Putamen (tissue), 1 donor: ENCODE data around the gene PDE4B.
"Not testable (repeated sequence)": the region's sequence is repeated elsewhere in the genome, so short reads cannot be mapped to it uniquely, and the experiment has no call there.

Experiments used
- DNase-seq: peaks from one replicate; pipeline ENCODE4 v3.0.0-alpha.2; 2016; ENCODE audit warnings: low spot score

PDE4B gene

DNA sequence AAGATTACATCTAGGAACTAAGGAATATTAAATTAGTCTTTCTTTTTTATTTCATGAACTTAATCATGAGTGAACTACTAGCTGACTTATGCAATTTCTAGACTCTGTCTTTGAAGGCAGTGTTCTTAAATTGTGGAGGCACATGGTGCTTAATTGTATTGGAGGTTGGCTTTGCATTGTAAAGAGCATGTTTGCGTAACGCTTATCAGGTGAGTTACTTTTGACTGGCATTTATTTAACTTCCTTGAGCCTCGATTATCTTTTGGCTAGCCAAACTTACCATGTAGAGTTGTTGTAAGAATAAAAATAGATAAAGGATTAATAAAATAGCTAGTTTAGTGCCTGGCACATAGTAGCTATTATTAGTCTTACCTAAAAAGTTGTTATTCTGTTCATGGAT, 262.4 kb downstream of the PDE4B start:
- DNase-seq = peak; percentile 18

DNA sequence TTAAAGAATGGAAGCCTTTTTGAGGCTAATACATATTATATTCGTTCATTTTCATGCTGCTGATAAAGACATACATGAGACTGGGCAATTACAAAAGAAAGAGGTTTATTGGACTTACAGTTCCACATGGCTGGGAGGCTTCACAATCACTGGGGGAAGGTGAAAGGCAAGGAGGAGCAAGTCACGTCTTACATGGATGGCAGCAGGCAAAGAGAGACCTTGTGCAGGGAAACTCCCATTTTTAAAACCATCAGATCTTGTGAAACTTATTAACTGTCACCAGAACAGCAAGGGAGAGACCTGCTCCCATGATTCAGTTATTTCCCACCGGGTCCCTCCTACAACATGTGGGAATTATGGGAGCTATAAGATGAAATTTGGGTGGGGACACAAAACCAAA, 264.8 kb downstream of the PDE4B start:
- DNase-seq = not testable (repeated sequence)

DNA sequence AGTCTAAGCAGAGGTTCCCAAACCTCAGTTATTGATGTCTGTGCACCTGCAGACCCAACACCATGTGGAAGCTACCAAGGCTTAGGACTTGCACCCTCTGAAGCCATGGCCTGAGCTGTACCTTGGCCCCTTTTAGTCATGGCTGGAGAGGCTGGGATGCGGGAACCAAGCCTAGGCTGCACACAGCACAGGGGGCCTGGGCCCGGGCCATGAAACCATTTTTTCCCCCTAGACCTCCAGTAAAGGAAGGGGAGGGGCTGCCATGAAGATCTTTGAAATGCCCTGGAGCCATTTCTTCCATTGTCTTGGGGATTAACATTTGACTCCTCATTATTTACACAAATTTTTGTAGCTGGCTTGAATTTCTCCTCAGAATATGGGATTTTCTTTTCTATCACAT, 265.9 kb downstream of the PDE4B start:
- no peak for DNase-seq

- not testable (repeated sequence) for DNase-seq
These were observed 274.5 kb downstream of the PDE4B start for GRCh38 chr1:66067219-66067618.

- no peak for DNase-seq
These were observed 277.5 kb downstream of the PDE4B start for GRCh38 chr1:66069976-66070876.

DNA sequence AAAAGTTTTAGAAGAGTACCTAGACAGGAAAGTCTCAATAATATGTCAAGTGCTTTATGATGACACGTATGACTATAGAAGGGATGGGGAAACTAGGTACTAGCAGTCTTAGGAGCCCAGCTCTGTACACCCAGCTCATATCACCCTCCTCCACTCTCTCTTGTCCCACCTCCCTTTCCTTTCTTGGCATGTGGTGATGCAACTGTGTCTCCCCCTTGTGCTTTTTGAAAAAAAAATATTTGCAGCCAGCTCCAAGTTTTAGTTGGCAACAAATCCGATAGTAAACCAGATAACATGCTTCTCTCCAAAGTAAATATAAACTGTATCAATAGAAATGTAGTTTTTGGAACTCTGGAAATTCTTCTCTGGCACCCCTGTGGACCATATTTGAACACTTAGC, 280.7 kb downstream of the PDE4B start:
- no peak for DNase-seq

DNA sequence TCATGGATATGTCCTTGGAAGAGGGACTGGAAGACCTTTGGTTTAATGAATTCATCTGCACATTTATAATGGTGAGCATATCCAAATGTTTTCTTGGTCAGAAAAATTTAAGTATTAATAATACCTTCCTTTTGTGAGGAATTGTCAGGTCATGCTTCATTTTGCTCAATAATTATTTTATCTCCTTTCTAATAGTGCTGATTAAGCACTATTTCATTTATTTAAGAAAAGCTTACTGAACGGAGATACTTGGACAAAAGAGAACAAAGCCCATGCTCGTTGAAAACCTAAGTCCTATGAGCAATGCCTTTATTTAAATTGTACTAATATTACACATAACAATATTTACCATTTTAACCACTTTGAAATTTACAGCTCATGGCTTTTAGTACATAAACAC, 281.5 kb downstream of the PDE4B start:
- DNase-seq = no peak

- DNase-seq = no peak
These were observed 285.7 kb downstream of the PDE4B start for GRCh38 chr1:66078412-66078811.

- no peak for DNase-seq
These were observed 290.3 kb downstream of the PDE4B start for GRCh38 chr1:66083003-66083402.

GRCh38 chr1:66084442-66084841, 291.7 kb downstream of the PDE4B start:
- no peak for DNase-seq

DNA sequence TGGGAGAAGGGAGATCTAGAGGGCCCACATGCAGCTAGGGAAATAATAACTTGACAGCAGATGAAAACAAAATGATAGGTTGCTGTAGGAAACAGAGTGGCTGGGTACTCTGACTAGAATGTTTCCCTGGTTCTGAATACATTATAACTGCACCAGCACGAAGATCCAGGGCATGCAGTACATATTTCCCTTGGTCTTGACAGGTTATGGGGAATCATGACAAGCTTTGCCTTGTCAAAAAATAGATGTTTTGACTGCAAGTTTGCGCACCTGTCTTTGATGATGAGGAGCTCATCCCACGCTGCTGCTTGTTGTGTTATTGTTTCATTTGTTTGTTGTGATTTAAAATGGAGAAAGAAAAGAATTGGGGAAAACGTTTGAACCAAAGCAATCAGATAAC, 292.9 kb downstream of the PDE4B start:
- DNase-seq = no peak

- DNase-seq = no peak
These were observed 296.1 kb downstream of the PDE4B start for GRCh38 chr1:66088787-66089186.

GRCh38 chr1:66090859-66091457, 298.3 kb downstream of the PDE4B start:
- no peak for DNase-seq

DNA sequence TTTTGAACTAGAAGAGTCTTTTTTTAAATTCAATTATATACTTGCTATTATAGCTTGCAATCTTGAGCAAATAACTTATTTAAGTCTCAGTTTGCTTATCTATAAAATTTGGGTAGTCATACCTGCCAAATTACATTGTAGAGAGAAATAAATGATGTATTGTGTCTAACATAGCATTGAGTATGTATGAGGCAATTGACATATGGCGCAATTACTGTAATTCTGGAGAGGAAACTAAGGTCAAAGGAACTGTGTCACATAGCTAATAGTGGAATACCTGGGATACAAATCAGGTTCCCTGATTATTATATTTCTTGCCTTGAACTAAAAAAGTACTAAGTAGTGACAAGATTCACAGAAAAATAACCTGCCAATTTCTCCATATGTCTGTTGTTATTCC, 302.5 kb downstream of the PDE4B start:
- DNase-seq = no peak

- not testable (repeated sequence) for DNase-seq
These were observed 308.3 kb downstream of the PDE4B start for GRCh38 chr1:66100959-66101358.

- DNase-seq = not testable (repeated sequence)
These were observed 311.4 kb downstream of the PDE4B start for GRCh38 chr1:66104076-66104475.

DNA sequence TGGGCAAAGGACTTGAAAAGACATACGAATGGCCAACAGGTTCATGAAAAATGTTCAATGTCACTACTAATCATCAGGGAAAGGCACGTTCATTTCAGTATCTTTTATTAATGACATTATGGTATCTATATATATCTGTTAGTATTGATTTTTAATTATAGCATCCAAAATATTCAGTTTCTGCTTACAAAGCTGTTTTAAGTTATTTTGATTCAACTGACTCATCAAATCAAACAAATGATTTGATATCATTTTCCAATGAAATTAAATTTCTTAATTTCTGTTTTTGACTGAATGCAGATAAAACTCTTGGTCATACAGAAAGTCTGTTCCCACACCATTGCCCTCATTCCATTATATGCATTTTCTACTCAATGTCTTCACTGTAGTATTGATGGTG, 315.9 kb downstream of the PDE4B start:
- DNase-seq = no peak

DNA sequence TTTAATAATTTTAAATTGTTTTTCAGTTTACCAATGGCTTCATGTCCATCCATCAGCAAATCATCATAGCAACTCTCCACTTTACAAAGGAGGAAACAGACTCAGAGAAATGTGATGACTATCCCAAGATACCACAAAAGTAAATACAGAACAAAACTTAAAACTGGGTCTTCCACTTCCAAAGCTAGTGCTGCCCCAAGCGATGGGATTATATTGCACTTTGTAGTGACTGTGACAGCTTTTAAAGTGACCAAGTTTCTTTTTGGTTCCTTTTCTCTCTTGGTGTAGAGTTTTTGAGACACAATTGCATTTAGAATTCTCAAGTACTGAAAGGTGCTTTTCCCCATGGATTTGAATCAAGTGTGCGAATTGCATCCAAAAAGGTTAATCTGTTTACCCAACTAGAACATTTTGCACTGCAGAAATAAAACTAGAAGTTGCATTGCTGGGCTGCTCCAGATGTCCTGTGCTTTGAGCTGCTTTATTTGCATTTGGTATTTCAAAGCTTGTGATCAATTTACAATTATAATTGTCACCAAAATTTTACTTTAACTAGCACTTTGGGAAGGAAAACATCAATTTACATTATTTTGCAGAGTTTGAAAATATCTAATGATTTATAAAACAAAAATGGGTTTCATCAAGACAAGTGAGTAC, 320.2 kb downstream of the PDE4B start:
- no peak for DNase-seq

DNA sequence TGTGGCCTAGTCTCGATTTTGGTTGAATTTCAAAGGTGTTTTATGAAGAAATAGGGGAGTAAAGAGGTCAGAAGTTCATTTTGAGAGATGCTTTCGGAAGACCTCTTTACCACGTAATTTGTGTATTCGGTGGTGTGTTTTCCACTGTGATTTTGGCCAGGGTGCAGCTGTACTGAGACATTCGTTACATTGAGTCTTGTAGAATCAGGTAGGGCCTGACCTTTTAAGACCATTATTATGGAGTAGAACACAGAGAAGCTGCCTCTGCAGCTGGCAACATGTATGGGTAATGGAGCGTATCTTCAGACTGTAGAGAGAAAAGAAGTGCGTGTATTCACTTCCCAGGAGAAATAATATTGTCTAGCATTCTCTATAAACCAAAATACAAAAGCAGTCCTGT, 326.5 kb downstream of the PDE4B start:
- no peak for DNase-seq

- DNase-seq = no peak
These were observed 332.0 kb downstream of the PDE4B start for GRCh38 chr1:66124670-66125069.

GRCh38 chr1:66128641-66129040, 335.9 kb downstream of the PDE4B start:
- DNase-seq = not testable (repeated sequence)

DNA sequence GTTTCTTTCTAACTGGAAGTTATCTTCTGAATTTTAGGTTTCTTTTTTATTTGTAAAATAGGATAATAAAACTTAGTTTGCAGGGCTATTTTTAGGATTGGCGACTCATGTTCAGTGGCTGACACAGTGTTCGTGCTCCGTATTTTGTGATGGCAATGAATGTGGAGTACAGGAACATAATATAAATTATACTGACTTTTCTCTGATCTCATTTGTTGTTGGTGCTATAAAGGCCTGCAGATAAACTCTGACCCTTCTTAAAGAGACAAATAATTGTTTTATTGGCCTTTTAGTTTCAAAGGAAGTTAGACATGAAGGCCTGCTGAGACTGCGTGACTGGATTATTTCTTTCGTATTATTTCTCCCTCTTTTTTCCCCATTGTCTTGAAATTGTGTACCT, 339.6 kb downstream of the PDE4B start:
- no peak for DNase-seq

- no peak for DNase-seq
These were observed 341.3 kb downstream of the PDE4B start for GRCh38 chr1:66134004-66134403.
